NB4 (cell line): ENCODE data around the gene IRAK1.

Experiments used
- CTCF ChIP-seq: IDR thresholded peaks from one replicate; pipeline ENCODE4 v1.5.1; 2012; ENCODE audit warnings: low read depth, low read length
- POLR2A ChIP-seq: IDR thresholded peaks from 2 replicates; pipeline ENCODE4 v1.6.1; 2011; ENCODE audit warnings: mild to moderate bottlenecking; ENCODE audit not compliant: insufficient read length; ENCODE audit errors: extremely low read depth

GRCh38 chrX:153999359-154000037 lies 20.2 kb downstream of the IRAK1 start:
- TF ChIP-seq CTCF (no peak), POLR2A (no peak)
